Vagina (tissue), 2 donors: ENCODE measurements around the gene C10orf95. TPM values are rescaled to one million over a fixed set of nuclear protein-coding genes. Genes with fewer than 3 reads are reported as not detected.

Source experiments
- DNase-seq, 2 donors: peaks; one replicate each; pipeline ENCODE4 v3.0.0-alpha.2; 2017; ENCODE audit errors: extremely low spot score in 2 of 2
- H3K27ac ChIP-seq: fragments of 200-600 bp; sonication (generic); one replicate; pipeline ENCODE4 v1.5.1; 2019
- H3K27me3 ChIP-seq: fragments of 200-600 bp; sonication (generic); one replicate; pipeline ENCODE4 v1.5.1; 2019
- H3K36me3 ChIP-seq, 2 donors: fragments of 200-600 bp; sonication (generic); one replicate each; pipeline ENCODE4 v1.5.1; 2017 to 2019
- H3K4me1 ChIP-seq: fragments of 200-600 bp; sonication (generic); one replicate; pipeline ENCODE4 v1.5.1; 2019
- H3K4me3 ChIP-seq, 2 donors: fragments of 200-600 bp; sonication (generic); 1 replicate in 1 of 2; 2 replicates in 1 of 2; pipeline ENCODE4 v1.5.1; 2016 to 2019
- H3K9me3 ChIP-seq: fragments of 200-600 bp; sonication (generic); one replicate; pipeline ENCODE4 v1.5.1; 2019
- CTCF ChIP-seq, 3 experiments: fragments of 450-650 bp in 2 of 3; fragments of 200-600 bp in 1 of 3; sonication (generic) in 1 of 3; IDR thresholded peaks; one replicate each; pipeline ENCODE4 v1.5.1; 2017 to 2019; ENCODE audit warnings: antibody characterized with exemption in 3 of 3, mild to moderate bottlenecking in 2 of 3, moderate library complexity in 2 of 3
- POLR2A ChIP-seq, 2 donors: fragments of 450-650 bp; IDR thresholded peaks; one replicate each; pipeline ENCODE4 v1.6.1; 2017; ENCODE audit warnings: antibody characterized with exemption in 2 of 2, mild to moderate bottlenecking in 2 of 2, moderate library complexity in 2 of 2
- POLR2AphosphoS5 ChIP-seq, 2 donors: sonication (generic); formaldehyde crosslinking; IDR thresholded peaks; one replicate each; pipeline ENCODE4 v1.9.0; 2017; ENCODE audit warnings: antibody characterized with exemption in 2 of 2, mild to moderate bottlenecking in 2 of 2, low read depth in 1 of 2; ENCODE audit not compliant: insufficient read depth in 1 of 2
- intact Hi-C: fragments of 100-400 bp; cut with DNase I; formaldehyde crosslinking; loops from one replicate; pipeline ENCODE4 v1.15.1; 2023
- total RNA-seq: library from RNA; depleted of rRNA; stranded (reverse); fragments of >200 nt; gene quantifications from one replicate; pipeline ENCODE4 v1.2.3, GENCODE V29; 2016

C10orf95 gene
- total RNA-seq, 1 donor from 2014 or later = not detected

- H3K36me3 ChIP-seq = no peaks in the 10 kb centered on the region
- intact Hi-C loops = no loop called here
- peak overlapping the region; percentile 73 for H3K27ac ChIP-seq
- peaks cover 27% of the 10 kb centered on the region for H3K4me1 ChIP-seq
- no peaks in the 10 kb centered on the region for H3K9me3 ChIP-seq
- TF ChIP-seq POLR2A (IDR thresholded peaks at IDR 0.05) (peak in 1 of 2 donors; percentile 27), CTCF (IDR thresholded peaks at IDR 0.05) (no peak), POLR2AphosphoS5 (IDR thresholded peaks at IDR 0.05; ENCODE audit: insufficient read depth in 1 of 2, low read depth in 1 of 2) (peak in 1 of 2 donors; percentile 85)
- peaks cover 6% of the 10 kb centered on the region for H3K27me3 ChIP-seq
- no peak for DNase-seq
- H3K4me3 ChIP-seq = peak overlapping the region; percentile 40 to 49
These were observed 40.8 kb downstream of the C10orf95 start for GRCh38 chr10:102410429-102411073.

- H3K36me3 ChIP-seq = no peaks in the 10 kb centered on the region
- H3K4me1 ChIP-seq = peaks cover 27% of the 10 kb centered on the region
- DNase-seq = no peak
- H3K4me3 ChIP-seq = peak overlapping the region; percentile 40 to 49
- H3K27me3 ChIP-seq = peaks cover 6% of the 10 kb centered on the region
- H3K9me3 ChIP-seq = no peaks in the 10 kb centered on the region
- no peak for TF ChIP-seq POLR2A (IDR thresholded peaks at IDR 0.05)
- peak in 1 of 2 donors; percentile 2 for TF ChIP-seq POLR2AphosphoS5 (IDR thresholded peaks at IDR 0.05; ENCODE audit: insufficient read depth in 1 of 2, low read depth in 1 of 2)
- intact Hi-C loops = no loop called here
- peak overlapping the region; percentile 73 for H3K27ac ChIP-seq
These were observed 41.5 kb downstream of the C10orf95 start for GRCh38 chr10:102409604-102410428.

- H3K27me3 ChIP-seq = peaks cover 6% of the 10 kb centered on the region
- DNase-seq = no peak
These were observed 42.4 kb downstream of the C10orf95 start for GRCh38 chr10:102408728-102409603.

GRCh38 chr10:102408131-102408727 lies 43.1 kb downstream of the C10orf95 start:
- no peak for DNase-seq
- Histone ChIP-seq H3K9me3 (no peaks in the 10 kb centered on the region), H3K4me3 (peak overlapping the region; percentile 40 to 49), H3K27me3 (peaks cover 6% of the 10 kb centered on the region), H3K4me1 (peaks cover 27% of the 10 kb centered on the region), H3K36me3 (no peaks in the 10 kb centered on the region), H3K27ac (peak overlapping the region; percentile 60)
- TF ChIP-seq CTCF (IDR thresholded peaks at IDR 0.05) (no peak), POLR2A (IDR thresholded peaks at IDR 0.05) (no peak), POLR2AphosphoS5 (IDR thresholded peaks at IDR 0.05; ENCODE audit: insufficient read depth in 1 of 2, low read depth in 1 of 2) (no peak)
- intact Hi-C loops = no loop called here

More at GRCh38 chr10:102408728-102409603, 42.4 kb downstream of the C10orf95 start:
- Histone ChIP-seq H3K9me3 (no peaks in the 10 kb centered on the region), H3K4me3 (peak overlapping the region; percentile 40 to 49), H3K36me3 (no peaks in the 10 kb centered on the region), H3K27ac (peak overlapping the region; percentile 73), H3K4me1 (peaks cover 27% of the 10 kb centered on the region)
- intact Hi-C loops = no loop called here
- no peak for TF ChIP-seq POLR2A (IDR thresholded peaks at IDR 0.05)
- TF ChIP-seq POLR2AphosphoS5 (IDR thresholded peaks at IDR 0.05; ENCODE audit: insufficient read depth in 1 of 2, low read depth in 1 of 2) = peak in 1 of 2 donors; percentile 61

GRCh38 chr10:102407425-102408130 lies 43.8 kb downstream of the C10orf95 start:
- no peak for TF ChIP-seq POLR2AphosphoS5 (IDR thresholded peaks at IDR 0.05; ENCODE audit: insufficient read depth in 1 of 2, low read depth in 1 of 2)
- TF ChIP-seq CTCF (IDR thresholded peaks at IDR 0.05) = no peak
- no peak for TF ChIP-seq POLR2A (IDR thresholded peaks at IDR 0.05)
- peak overlapping the region in 1 of 2 donors; percentile 40 for H3K4me3 ChIP-seq
- DNase-seq = no peak
- intact Hi-C loops = no loop called here
- H3K27me3 ChIP-seq = peaks cover 6% of the 10 kb centered on the region
- no peak overlapping the region for H3K27ac ChIP-seq
- H3K36me3 ChIP-seq = no peaks in the 10 kb centered on the region
- H3K4me1 ChIP-seq = peaks cover 27% of the 10 kb centered on the region
- H3K9me3 ChIP-seq = no peaks in the 10 kb centered on the region
